ENCODE data around the gene SST.
"Not testable (repeated sequence)": the region's sequence is repeated elsewhere in the genome, so short reads cannot be mapped to it uniquely, and the experiment has no call there.

The SST gene

DNA sequence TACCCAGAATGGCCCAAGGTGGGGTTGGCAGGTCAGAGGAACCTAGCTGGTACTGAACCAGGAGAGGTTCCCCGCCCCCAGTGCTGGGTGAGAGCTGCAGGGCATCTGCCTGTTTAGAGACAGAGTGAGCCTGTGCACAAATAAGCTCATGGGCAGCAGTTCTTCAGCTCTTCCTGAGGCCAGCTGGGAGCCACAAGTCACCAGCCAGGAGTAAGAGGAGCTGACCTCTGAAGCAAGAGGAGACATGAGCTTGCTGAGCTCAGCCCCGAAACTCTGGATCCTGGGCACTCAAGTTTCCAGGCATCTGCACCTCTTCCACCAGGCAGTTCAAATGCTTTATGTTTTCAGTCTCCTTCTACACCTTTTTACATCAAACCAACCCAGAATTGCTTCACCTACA lies 30.1 kb upstream of the SST start:
- Histone ChIP-seq H3K27me3 (ENCODE audit: insufficient read depth, low read length) (no peaks in the 10 kb centered on the region), H3K9me3 (ENCODE audit: insufficient read depth, low read depth, low read length) (no peaks in the 10 kb centered on the region), H3K36me3 (ENCODE audit: insufficient read depth, low read depth, low read length) (no peaks in the 10 kb centered on the region), H3K4me1 (ENCODE audit: insufficient read depth, low read length) (no peaks in the 10 kb centered on the region), H3K27ac (ENCODE audit: low read length) (no peak overlapping the region), H3K9ac (ENCODE audit: low read depth, low read length) (no peak overlapping the region), H3K4me3 (ENCODE audit: low read length) (no peak overlapping the region)

- Histone ChIP-seq H3K36me3 (ENCODE audit: insufficient read depth, low read depth, low read length) (no peaks in the 10 kb centered on the region), H3K27ac (ENCODE audit: low read length) (no peak overlapping the region), H3K27me3 (ENCODE audit: insufficient read depth, low read length) (no peaks in the 10 kb centered on the region), H3K4me1 (ENCODE audit: insufficient read depth, low read length) (no peaks in the 10 kb centered on the region), H3K4me3 (ENCODE audit: low read length) (no peak overlapping the region), H3K9ac (ENCODE audit: low read depth, low read length) (no peak overlapping the region), H3K9me3 (ENCODE audit: insufficient read depth, low read depth, low read length) (no peaks in the 10 kb centered on the region)
Measured at GRCh38 chr3:187698499-187699399, 28.6 kb upstream of the SST start.

DNA sequence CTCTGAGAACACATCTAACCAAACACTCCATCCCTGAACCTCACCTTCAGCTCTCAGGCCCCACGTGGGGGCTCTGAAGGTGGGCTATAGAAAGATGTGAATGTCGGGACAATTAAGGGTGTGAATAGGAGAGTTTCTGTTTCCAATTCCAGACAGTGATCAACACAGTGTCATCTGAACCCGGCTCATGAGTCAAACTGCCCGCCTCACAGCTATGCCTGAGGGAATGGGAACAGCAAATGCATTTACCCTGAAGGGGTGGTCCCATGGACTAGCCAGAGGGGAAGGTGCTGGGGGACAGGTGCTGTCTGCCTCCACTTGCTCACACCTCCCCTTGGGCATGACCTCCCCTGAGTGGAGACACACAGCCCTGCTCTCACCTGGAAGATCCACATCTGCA lies 25.8 kb upstream of the SST start:
- no peaks in the 10 kb centered on the region for H3K36me3 ChIP-seq (ENCODE audit: insufficient read depth, low read depth, low read length)
- H3K27me3 ChIP-seq (ENCODE audit: insufficient read depth, low read length), result no peaks in the 10 kb centered on the region
- H3K9me3 ChIP-seq (ENCODE audit: insufficient read depth, low read depth, low read length), result no peaks in the 10 kb centered on the region
- H3K27ac ChIP-seq (ENCODE audit: low read length), result no peak overlapping the region
- H3K9ac ChIP-seq (ENCODE audit: low read depth, low read length), result no peak overlapping the region
- no peaks in the 10 kb centered on the region for H3K4me1 ChIP-seq (ENCODE audit: insufficient read depth, low read length)
- H3K4me3 ChIP-seq (ENCODE audit: low read length), result no peak overlapping the region

DNA sequence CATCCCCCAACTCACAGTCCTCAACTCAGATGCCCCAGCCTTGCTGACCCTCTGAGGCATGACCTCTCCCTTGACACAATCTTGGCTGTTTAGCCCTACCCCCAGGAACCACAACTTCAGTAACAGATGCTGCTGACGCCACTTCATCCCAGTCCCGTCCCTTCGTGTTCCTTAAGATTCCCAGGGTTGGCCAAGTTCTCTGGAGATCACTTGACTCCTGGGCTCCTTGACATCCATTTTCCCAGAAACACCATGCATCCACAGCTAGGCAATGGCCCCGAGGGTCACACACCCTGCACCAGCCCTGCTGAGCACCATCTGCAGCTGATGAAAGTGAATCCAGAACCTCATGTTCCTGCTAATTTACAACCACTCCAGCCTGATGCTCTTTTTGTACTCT lies 25.3 kb upstream of the SST start:
- Histone ChIP-seq H3K4me3 (ENCODE audit: low read length) (no peak overlapping the region), H3K36me3 (ENCODE audit: insufficient read depth, low read depth, low read length) (no peaks in the 10 kb centered on the region), H3K9me3 (ENCODE audit: insufficient read depth, low read depth, low read length) (no peaks in the 10 kb centered on the region), H3K27ac (ENCODE audit: low read length) (no peak overlapping the region), H3K9ac (ENCODE audit: low read depth, low read length) (no peak overlapping the region), H3K27me3 (ENCODE audit: insufficient read depth, low read length) (no peaks in the 10 kb centered on the region), H3K4me1 (ENCODE audit: insufficient read depth, low read length) (no peaks in the 10 kb centered on the region)

DNA sequence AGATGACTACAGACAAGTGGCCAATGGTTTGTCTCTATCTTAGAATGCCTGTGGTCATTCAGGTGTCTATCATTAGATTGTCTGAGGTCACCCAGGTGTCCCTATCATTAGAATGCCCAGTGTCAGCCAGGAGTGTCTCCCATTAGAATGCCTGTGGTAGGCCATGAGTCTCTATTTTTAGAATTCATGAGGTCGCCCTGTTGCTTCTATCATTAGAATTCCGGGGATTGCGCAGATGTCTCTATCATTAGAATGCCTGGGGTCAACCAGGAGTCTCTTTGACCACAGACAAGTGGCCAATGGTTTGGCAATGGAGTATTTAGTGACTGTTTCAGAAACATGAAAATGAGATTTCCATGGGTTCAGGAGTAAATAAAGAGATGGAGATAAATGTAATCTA lies 24.6 kb upstream of the SST start:
- Histone ChIP-seq H3K4me1 (ENCODE audit: insufficient read depth, low read length) (no peaks in the 10 kb centered on the region), H3K36me3 (ENCODE audit: insufficient read depth, low read depth, low read length) (no peaks in the 10 kb centered on the region), H3K27me3 (ENCODE audit: insufficient read depth, low read length) (no peaks in the 10 kb centered on the region), H3K9ac (ENCODE audit: low read depth, low read length) (no peak overlapping the region), H3K9me3 (ENCODE audit: insufficient read depth, low read depth, low read length) (no peaks in the 10 kb centered on the region), H3K4me3 (ENCODE audit: low read length) (no peak overlapping the region), H3K27ac (ENCODE audit: low read length) (no peak overlapping the region)

DNA sequence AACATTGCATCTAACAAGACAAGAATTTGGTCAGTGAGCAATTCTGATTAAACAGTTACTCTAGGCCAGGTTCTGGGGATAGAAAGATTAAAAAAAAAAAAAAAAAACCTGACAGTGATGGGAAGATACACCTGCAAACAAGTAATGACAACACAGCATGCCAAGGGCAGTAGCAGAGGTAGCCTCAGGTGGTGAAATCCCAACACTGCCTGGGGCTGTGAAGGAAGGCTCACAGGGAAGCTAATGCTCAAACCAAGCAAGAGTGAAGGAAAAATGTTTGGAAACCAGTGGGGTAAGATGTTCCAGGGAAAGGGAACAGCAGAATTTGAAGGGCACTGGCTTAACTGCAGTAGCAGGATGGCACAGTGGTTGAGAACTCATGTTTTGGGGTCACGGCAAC lies 23.2 kb upstream of the SST start:
- no peak overlapping the region for H3K4me3 ChIP-seq (ENCODE audit: low read length)
- no peaks in the 10 kb centered on the region for H3K4me1 ChIP-seq (ENCODE audit: insufficient read depth, low read length)
- H3K9ac ChIP-seq (ENCODE audit: low read depth, low read length), result no peak overlapping the region
- H3K36me3 ChIP-seq (ENCODE audit: insufficient read depth, low read depth, low read length), result no peaks in the 10 kb centered on the region
- H3K27me3 ChIP-seq (ENCODE audit: insufficient read depth, low read length), result no peaks in the 10 kb centered on the region
- no peaks in the 10 kb centered on the region for H3K9me3 ChIP-seq (ENCODE audit: insufficient read depth, low read depth, low read length)
- H3K27ac ChIP-seq (ENCODE audit: low read length), result no peak overlapping the region

GRCh38 chr3:187689984-187690383 lies 19.8 kb upstream of the SST start:
- no peak overlapping the region for H3K4me3 ChIP-seq (ENCODE audit: low read length)
- no peaks in the 10 kb centered on the region for H3K4me1 ChIP-seq (ENCODE audit: insufficient read depth, low read length)
- H3K27me3 ChIP-seq (ENCODE audit: insufficient read depth, low read length), result no peaks in the 10 kb centered on the region
- no peak overlapping the region for H3K9ac ChIP-seq (ENCODE audit: low read depth, low read length)
- no peak overlapping the region for H3K27ac ChIP-seq (ENCODE audit: low read length)
- peaks cover 10% of the 10 kb centered on the region for H3K9me3 ChIP-seq (ENCODE audit: insufficient read depth, low read depth, low read length)
- H3K36me3 ChIP-seq (ENCODE audit: insufficient read depth, low read depth, low read length), result no peaks in the 10 kb centered on the region

DNA sequence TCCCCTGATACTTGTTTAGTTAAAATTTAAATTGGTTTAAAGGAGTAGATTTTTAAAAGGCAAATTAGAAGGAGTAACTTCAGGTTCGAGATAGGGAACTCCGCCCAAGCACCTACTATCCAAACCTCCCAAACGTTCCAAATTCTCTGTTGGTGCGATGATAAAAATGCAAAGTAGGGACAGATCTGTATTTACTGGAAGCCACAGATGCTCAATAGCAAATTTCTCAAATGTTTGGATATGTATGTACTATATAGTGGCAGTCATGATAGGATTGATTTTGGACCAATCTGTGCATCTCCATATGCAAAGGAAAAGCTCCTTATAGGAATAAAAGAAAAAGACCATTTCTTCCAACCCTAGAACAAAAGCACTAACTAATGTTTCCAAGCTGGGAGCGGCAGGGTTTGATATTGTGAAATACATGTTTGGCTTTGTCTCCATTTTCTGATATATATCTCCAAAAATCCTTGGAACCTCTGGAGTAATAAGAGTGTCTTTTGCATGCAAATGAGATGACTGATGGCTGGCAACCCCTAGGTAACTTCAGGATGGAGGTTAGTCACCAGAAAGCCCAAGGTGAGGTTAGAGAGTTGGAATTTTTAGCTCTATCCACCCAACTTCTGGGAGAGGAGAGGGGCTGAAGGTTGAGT lies 16.6 kb upstream of the SST start:
- Histone ChIP-seq H3K4me1 (ENCODE audit: insufficient read depth, low read length) (no peaks in the 10 kb centered on the region), H3K4me3 (ENCODE audit: low read length) (no peak overlapping the region), H3K9me3 (ENCODE audit: insufficient read depth, low read depth, low read length) (peaks cover 10% of the 10 kb centered on the region), H3K9ac (ENCODE audit: low read depth, low read length) (no peak overlapping the region), H3K27ac (ENCODE audit: low read length) (no peak overlapping the region), H3K27me3 (ENCODE audit: insufficient read depth, low read length) (no peaks in the 10 kb centered on the region), H3K36me3 (ENCODE audit: insufficient read depth, low read depth, low read length) (no peaks in the 10 kb centered on the region)

GRCh38 chr3:187685948-187686347 lies 15.8 kb upstream of the SST start:
- Histone ChIP-seq H3K4me1 (ENCODE audit: insufficient read depth, low read length) (no peaks in the 10 kb centered on the region), H3K9me3 (ENCODE audit: insufficient read depth, low read depth, low read length) (peaks cover 10% of the 10 kb centered on the region)

DNA sequence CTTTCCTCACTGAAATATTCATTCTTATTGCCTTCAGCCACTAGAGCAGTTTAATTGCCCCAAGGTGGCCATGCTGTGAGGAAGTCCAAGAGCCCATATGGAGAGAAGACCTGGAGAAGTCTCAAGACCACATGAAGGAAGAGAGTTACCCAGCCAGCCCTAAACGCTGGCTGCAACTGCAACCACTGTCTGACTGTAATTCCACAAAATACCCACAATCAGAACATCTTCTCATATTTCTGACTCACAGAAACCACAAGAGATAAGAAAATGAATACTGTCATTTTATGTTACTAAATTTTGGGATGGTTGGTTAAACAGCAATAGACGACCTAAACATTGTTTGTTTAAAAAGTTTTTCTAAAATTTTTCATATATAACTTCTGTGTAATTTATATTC lies 14.7 kb upstream of the SST start:
- Histone ChIP-seq H3K27me3 (ENCODE audit: insufficient read depth, low read length) (no peaks in the 10 kb centered on the region), H3K4me3 (ENCODE audit: low read length) (no peak overlapping the region), H3K4me1 (ENCODE audit: insufficient read depth, low read length) (no peaks in the 10 kb centered on the region), H3K9me3 (ENCODE audit: insufficient read depth, low read depth, low read length) (peaks cover 10% of the 10 kb centered on the region), H3K9ac (ENCODE audit: low read depth, low read length) (no peak overlapping the region), H3K36me3 (ENCODE audit: insufficient read depth, low read depth, low read length) (no peaks in the 10 kb centered on the region), H3K27ac (ENCODE audit: low read length) (no peak overlapping the region)

More at GRCh38 chr3:187685948-187686347, 15.8 kb upstream of the SST start:
- Histone ChIP-seq H3K27ac (ENCODE audit: low read length) (no peak overlapping the region), H3K9ac (ENCODE audit: low read depth, low read length) (no peak overlapping the region), H3K27me3 (ENCODE audit: insufficient read depth, low read length) (no peaks in the 10 kb centered on the region), H3K36me3 (ENCODE audit: insufficient read depth, low read depth, low read length) (no peaks in the 10 kb centered on the region), H3K4me3 (ENCODE audit: low read length) (no peak overlapping the region)

DNA sequence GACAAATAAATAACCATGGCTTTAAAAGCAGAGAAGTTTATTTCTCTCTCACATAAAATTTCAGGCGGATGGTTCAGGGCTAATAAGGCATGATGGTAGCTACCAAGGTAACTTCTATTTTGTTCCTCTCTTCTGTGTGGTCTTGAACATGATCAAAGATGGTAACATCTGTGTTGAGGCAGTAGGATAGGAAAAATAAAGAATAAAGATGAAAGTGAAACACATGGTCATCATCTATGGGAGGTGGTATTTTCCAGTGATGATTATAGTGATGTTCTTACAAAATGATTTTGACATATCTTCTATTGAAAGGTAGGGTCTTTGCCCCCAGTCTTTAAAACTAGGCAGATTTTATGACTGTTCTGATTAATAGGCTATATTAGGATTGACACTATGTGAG lies 14.2 kb upstream of the SST start:
- no peaks in the 10 kb centered on the region for H3K36me3 ChIP-seq (ENCODE audit: insufficient read depth, low read depth, low read length)
- no peaks in the 10 kb centered on the region for H3K4me1 ChIP-seq (ENCODE audit: insufficient read depth, low read length)
- no peaks in the 10 kb centered on the region for H3K27me3 ChIP-seq (ENCODE audit: insufficient read depth, low read length)
- peaks cover 10% of the 10 kb centered on the region for H3K9me3 ChIP-seq (ENCODE audit: insufficient read depth, low read depth, low read length)
- H3K4me3 ChIP-seq (ENCODE audit: low read length), result no peak overlapping the region
- no peak overlapping the region for H3K27ac ChIP-seq (ENCODE audit: low read length)
- H3K9ac ChIP-seq (ENCODE audit: low read depth, low read length), result no peak overlapping the region

DNA sequence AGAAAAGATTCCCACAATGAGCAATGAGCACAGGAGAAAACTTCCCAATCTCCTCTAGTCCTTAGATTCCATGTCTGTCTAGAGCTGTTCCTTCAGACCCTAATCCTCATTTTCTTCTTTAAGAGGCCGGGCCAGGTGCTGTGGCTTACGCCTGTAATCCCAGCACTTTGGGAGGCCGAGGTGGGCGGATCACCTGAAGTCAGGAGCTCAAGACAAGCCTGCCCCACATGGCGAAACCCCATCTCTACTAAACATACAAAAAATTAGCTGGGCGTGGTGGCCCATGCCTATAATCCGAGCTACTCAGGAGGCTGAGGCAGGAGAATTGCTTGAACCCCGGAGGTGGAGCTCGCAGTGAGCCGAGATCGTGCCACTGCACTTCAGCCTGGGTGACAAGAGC lies 11.6 kb upstream of the SST start:
- H3K4me3 ChIP-seq (ENCODE audit: low read length); H3K9ac ChIP-seq (ENCODE audit: low read depth, low read length); H3K4me1 ChIP-seq (ENCODE audit: insufficient read depth, low read length); H3K27ac ChIP-seq (ENCODE audit: low read length); H3K27me3 ChIP-seq (ENCODE audit: insufficient read depth, low read length); H3K36me3 ChIP-seq (ENCODE audit: insufficient read depth, low read depth, low read length): not testable (repeated sequence)
- H3K9me3 ChIP-seq (ENCODE audit: insufficient read depth, low read depth, low read length), result peaks cover 10% of the 10 kb centered on the region

All from iPS-20b (cell line).